ENCODE data around the gene PHLDA2.

- TF ChIP-seq REST (IDR thresholded peaks at IDR 0.05; ENCODE audit: insufficient read depth in 1 of 2, low read depth in 2 of 2, low read length in 1 of 2) = no peak
- TF ChIP-seq TCF7L2 (IDR thresholded peaks at IDR 0.05; ENCODE audit: low read depth, low read length) = no peak
- TF ChIP-seq, protein P1, sequence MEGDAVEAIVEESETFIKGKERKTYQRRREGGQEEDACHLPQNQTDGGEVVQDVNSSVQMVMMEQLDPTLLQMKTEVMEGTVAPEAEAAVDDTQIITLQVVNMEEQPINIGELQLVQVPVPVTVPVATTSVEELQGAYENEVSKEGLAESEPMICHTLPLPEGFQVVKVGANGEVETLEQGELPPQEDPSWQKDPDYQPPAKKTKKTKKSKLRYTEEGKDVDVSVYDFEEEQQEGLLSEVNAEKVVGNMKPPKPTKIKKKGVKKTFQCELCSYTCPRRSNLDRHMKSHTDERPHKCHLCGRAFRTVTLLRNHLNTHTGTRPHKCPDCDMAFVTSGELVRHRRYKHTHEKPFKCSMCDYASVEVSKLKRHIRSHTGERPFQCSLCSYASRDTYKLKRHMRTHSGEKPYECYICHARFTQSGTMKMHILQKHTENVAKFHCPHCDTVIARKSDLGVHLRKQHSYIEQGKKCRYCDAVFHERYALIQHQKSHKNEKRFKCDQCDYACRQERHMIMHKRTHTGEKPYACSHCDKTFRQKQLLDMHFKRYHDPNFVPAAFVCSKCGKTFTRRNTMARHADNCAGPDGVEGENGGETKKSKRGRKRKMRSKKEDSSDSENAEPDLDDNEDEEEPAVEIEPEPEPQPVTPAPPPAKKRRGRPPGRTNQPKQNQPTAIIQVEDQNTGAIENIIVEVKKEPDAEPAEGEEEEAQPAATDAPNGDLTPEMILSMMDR (IDR thresholded peaks at IDR 0.05) = no peak
- no peak for TF ChIP-seq POLR2AphosphoS5 (IDR thresholded peaks at IDR 0.05; ENCODE audit: low read depth, low read length)
Observed at GRCh38 chr11:2886936-2887335, 42.3 kb downstream of the PHLDA2 start.

Data from Panc1 (cell line).